Mesendoderm (in vitro differentiated cells): Measurements from ENCODE around the gene PARD3B.

ENCODE experiments used
- DNase-seq: peaks from one replicate; pipeline ENCODE4 v3.0.0; 2013
- H2AK5ac ChIP-seq: 2 replicates; pipeline ENCODE4 v1.6.1; 2013; ENCODE audit warnings: low read length, inconsistent platforms
- H2BK120ac ChIP-seq: 2 replicates; pipeline ENCODE4 v1.6.1; 2013; ENCODE audit warnings: low read depth, mild to moderate bottlenecking, low read length, moderate library complexity, mixed read lengths
- H2BK15ac ChIP-seq: replicated peaks from 2 replicates; pipeline ENCODE4 v1.6.1; 2013; ENCODE audit warnings: low read depth, mild to moderate bottlenecking, moderate library complexity
- H2BK5ac ChIP-seq: 2 replicates; pipeline ENCODE4 v1.6.1; 2013; ENCODE audit warnings: low read length, inconsistent platforms
- H3K18ac ChIP-seq: 2 replicates; pipeline ENCODE4 v1.6.1; 2013; ENCODE audit warnings: mild to moderate bottlenecking, low read length, mixed read lengths
- H3K23ac ChIP-seq: one replicate; pipeline ENCODE4 v1.6.1; 2013; ENCODE audit warnings: low read length
- H3K27ac ChIP-seq: 2 replicates; pipeline ENCODE4 v1.5.1; 2013; ENCODE audit warnings: low read depth, mild to moderate bottlenecking, inconsistent platforms, low read length, moderate library complexity
- H3K27me3 ChIP-seq: 2 replicates; pipeline ENCODE4 v1.6.1; 2013; ENCODE audit warnings: low read length, control low read depth, mild to moderate bottlenecking, inconsistent platforms; ENCODE audit not compliant: insufficient read depth, poor library complexity
- H3K36me3 ChIP-seq: 2 replicates; pipeline ENCODE4 v1.6.1; 2013; ENCODE audit warnings: low read length, inconsistent platforms; ENCODE audit not compliant: control insufficient read depth, insufficient read depth
- H3K4ac ChIP-seq: one replicate; pipeline ENCODE4 v1.6.1; 2013; ENCODE audit warnings: low read depth, mild to moderate bottlenecking, low read length, moderate library complexity
- H3K4me1 ChIP-seq: 2 replicates; pipeline ENCODE4 v1.6.1; 2013; ENCODE audit warnings: low read depth, low read length, inconsistent platforms; ENCODE audit not compliant: control insufficient read depth
- H3K4me2 ChIP-seq: 2 replicates; pipeline ENCODE4 v1.6.1; 2013; ENCODE audit warnings: low read length
- H3K4me3 ChIP-seq: 2 replicates; pipeline ENCODE4 v1.5.1; 2013; ENCODE audit warnings: mild to moderate bottlenecking, low read length
- H3K56ac ChIP-seq: one replicate; pipeline ENCODE4 v1.6.1; 2013; ENCODE audit warnings: low read length
- H3K79me1 ChIP-seq: 2 replicates; pipeline ENCODE4 v1.6.1; 2013; ENCODE audit warnings: low read length, inconsistent platforms
- H3K79me2 ChIP-seq: 2 replicates; pipeline ENCODE4 v1.6.1; 2013; ENCODE audit warnings: mild to moderate bottlenecking, low read length; ENCODE audit not compliant: control insufficient read depth, insufficient read depth
- H3K9ac ChIP-seq: 2 replicates; pipeline ENCODE4 v1.6.1; 2013; ENCODE audit warnings: low read length, inconsistent platforms
- H4K5ac ChIP-seq: one replicate; pipeline ENCODE4 v1.6.1; 2013; ENCODE audit warnings: low read length
- H4K8ac ChIP-seq: one replicate; pipeline ENCODE4 v1.6.1; 2013; ENCODE audit warnings: low read depth, mild to moderate bottlenecking, control low read depth, low read length, moderate library complexity
- WGBS: extraction: QIAGEN DNeasy Blood & Tissue Kit; methylation state at CpG from one replicate; pipeline ENCODE4 v1.1.7; 2013; ENCODE audit warnings: low lambda C conversion rate, missing lambda C conversion rate; ENCODE audit not compliant: insufficient coverage; ENCODE audit errors: extremely low coverage; 5-methylcytosine and 5-hydroxymethylcytosine counted together

Gene PARD3B

DNA sequence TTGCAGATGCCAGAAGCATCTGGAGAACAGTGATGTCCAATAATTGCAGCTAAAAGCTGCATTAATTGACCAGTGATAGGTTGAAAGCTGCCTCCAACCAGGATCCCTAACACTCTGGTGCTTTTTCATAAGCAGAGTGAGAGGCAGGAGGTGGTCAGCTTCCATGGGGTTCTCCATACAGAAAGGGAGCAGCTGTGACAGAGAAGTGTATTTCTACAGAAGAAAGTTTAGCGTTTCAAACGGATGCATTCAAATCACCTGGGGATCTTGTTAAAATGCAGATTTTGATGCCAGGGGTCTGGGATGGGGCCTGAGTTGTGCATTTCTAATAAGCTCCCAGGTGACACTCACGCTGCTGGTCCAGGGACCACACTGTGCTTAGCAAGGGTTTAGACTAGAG, 920.5 kb downstream of the PARD3B start:
- H3K4me1 ChIP-seq: no peaks in the 10 kb centered on the region
- H3K4me3 ChIP-seq: no peak overlapping the region
- H3K79me1 ChIP-seq: no peaks in the 10 kb centered on the region
- DNase-seq: no peak
- H2BK15ac ChIP-seq: no peak overlapping the region
- no peaks in the 10 kb centered on the region for H3K27me3 ChIP-seq
- H3K9ac ChIP-seq: no peak overlapping the region
- H4K5ac ChIP-seq: no peak overlapping the region
- no peak overlapping the region for H4K8ac ChIP-seq
- no peak overlapping the region for H3K4me2 ChIP-seq
- H3K27ac ChIP-seq: no peak overlapping the region
- no peak overlapping the region for H2AK5ac ChIP-seq
- H3K18ac ChIP-seq: no peak overlapping the region
- no CpG with 5 or more reads among the region's 3 CpGs for WGBS
- no peaks in the 10 kb centered on the region for H3K36me3 ChIP-seq
- H3K56ac ChIP-seq: no peak overlapping the region
- H2BK120ac ChIP-seq: no peak overlapping the region
- no peak overlapping the region for H3K23ac ChIP-seq
- H3K4ac ChIP-seq: no peak overlapping the region
- no peaks in the 10 kb centered on the region for H3K79me2 ChIP-seq
- no peak overlapping the region for H2BK5ac ChIP-seq

- H3K27ac ChIP-seq: no peak overlapping the region
- H3K18ac ChIP-seq: no peak overlapping the region
- no peaks in the 10 kb centered on the region for H3K79me2 ChIP-seq
- H2AK5ac ChIP-seq: no peak overlapping the region
- H3K9ac ChIP-seq: no peak overlapping the region
- H3K4me1 ChIP-seq: no peaks in the 10 kb centered on the region
- H3K79me1 ChIP-seq: no peaks in the 10 kb centered on the region
- H3K56ac ChIP-seq: no peak overlapping the region
- WGBS: no CpG with 5 or more reads among the region's 2 CpGs
- H2BK120ac ChIP-seq: no peak overlapping the region
- H3K4me2 ChIP-seq: no peak overlapping the region
- no peak overlapping the region for H4K8ac ChIP-seq
- H3K23ac ChIP-seq: no peak overlapping the region
- no peak overlapping the region for H3K4me3 ChIP-seq
- H4K5ac ChIP-seq: no peak overlapping the region
- DNase-seq: no peak
- H3K36me3 ChIP-seq: no peaks in the 10 kb centered on the region
- no peak overlapping the region for H2BK15ac ChIP-seq
- H2BK5ac ChIP-seq: no peak overlapping the region
- H3K4ac ChIP-seq: no peak overlapping the region
- H3K27me3 ChIP-seq: no peaks in the 10 kb centered on the region
Observed at GRCh38 chr2:205471776-205472175, 926.5 kb downstream of the PARD3B start.

DNA sequence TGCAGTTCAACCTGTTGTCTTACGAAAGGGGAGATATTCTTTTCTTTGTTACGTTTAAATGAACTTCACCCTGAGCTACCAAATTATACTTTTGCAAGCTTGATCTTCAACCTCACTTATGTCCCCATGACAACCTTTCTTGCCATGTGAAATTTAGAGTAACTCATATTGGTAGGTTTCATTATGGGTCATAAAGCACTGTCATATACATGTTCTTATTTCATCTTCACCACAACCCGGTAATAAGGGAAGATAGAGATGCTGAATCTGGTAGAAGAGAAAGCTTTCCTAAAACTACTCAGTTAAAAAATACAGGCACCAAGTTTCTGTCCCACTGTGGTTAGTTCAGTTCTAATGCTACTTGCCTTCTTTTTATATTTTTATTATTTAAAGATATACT, 928.5 kb downstream of the PARD3B start:
- Histone ChIP-seq H3K4me2 (no peak overlapping the region), H3K56ac (no peak overlapping the region), H2BK15ac (no peak overlapping the region), H3K4me3 (no peak overlapping the region), H3K4ac (no peak overlapping the region), H4K8ac (no peak overlapping the region), H3K9ac (no peak overlapping the region), H3K79me1 (no peaks in the 10 kb centered on the region), H3K36me3 (no peaks in the 10 kb centered on the region), H3K27me3 (no peaks in the 10 kb centered on the region), H3K27ac (no peak overlapping the region), H2BK5ac (no peak overlapping the region), H3K79me2 (no peaks in the 10 kb centered on the region), H2BK120ac (no peak overlapping the region), H3K23ac (no peak overlapping the region), H3K18ac (no peak overlapping the region), H3K4me1 (no peaks in the 10 kb centered on the region), H4K5ac (no peak overlapping the region), H2AK5ac (no peak overlapping the region)
- DNase-seq: no peak
- WGBS: no CpG with 5 or more reads among the region's 3 CpGs

DNA sequence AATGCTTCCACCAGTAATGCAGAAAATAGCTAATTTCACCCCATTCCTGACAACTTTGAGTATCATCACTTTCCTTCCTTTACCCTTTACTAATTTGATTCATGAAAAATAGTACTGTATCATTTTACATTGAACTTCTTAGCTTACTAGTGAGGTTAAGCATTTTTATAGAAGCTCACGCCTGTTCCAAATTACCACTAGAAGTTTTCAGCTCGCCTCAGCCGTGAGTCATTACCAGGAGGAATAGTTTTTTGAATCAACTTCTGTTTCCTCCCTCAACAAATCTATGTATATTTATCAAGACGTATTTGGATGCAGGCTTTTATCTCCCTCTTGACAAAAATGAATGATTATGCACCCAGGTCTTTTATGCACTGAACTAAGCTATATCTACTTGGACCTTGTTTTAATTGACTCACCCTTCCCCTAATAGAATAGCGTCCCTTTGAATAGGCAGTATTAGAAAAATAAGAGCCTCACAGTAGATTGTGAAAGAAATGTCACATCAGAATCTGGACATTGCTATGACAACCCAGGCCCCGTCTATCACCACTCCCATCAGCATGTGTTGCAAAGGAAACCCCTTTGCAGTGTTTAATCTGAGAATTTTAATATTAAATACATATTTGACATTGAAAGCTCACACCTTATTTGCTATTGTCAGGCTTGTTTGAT, 929.6 kb downstream of the PARD3B start:
- Histone ChIP-seq H3K27me3 (no peaks in the 10 kb centered on the region), H2BK15ac (no peak overlapping the region), H3K9ac (no peak overlapping the region), H2BK5ac (no peak overlapping the region), H3K79me1 (no peaks in the 10 kb centered on the region), H2AK5ac (no peak overlapping the region), H3K4me1 (no peaks in the 10 kb centered on the region), H3K27ac (no peak overlapping the region), H2BK120ac (no peak overlapping the region), H4K8ac (no peak overlapping the region), H3K4ac (no peak overlapping the region), H3K23ac (no peak overlapping the region), H3K56ac (no peak overlapping the region), H3K36me3 (no peaks in the 10 kb centered on the region), H3K79me2 (no peaks in the 10 kb centered on the region), H3K4me2 (no peak overlapping the region), H3K18ac (no peak overlapping the region), H4K5ac (no peak overlapping the region), H3K4me3 (no peak overlapping the region)
- no CpG with 5 or more reads among the region's 6 CpGs for WGBS
- DNase-seq: no peak

GRCh38 chr2:205475416-205475768, 930.1 kb downstream of the PARD3B start:
- H4K5ac ChIP-seq: no peak overlapping the region
- no peak overlapping the region for H3K56ac ChIP-seq
- H3K4ac ChIP-seq: no peak overlapping the region
- no peaks in the 10 kb centered on the region for H3K4me1 ChIP-seq
- no peak overlapping the region for H2AK5ac ChIP-seq
- no peak overlapping the region for H2BK15ac ChIP-seq
- no peak overlapping the region for H3K4me3 ChIP-seq
- no peaks in the 10 kb centered on the region for H3K79me1 ChIP-seq
- no peak overlapping the region for H3K9ac ChIP-seq
- H4K8ac ChIP-seq: no peak overlapping the region
- WGBS: no CpG with 5 or more reads among the region's 3 CpGs
- H3K79me2 ChIP-seq: no peaks in the 10 kb centered on the region
- no peak overlapping the region for H3K27ac ChIP-seq
- H2BK5ac ChIP-seq: no peak overlapping the region
- no peak for DNase-seq
- H3K23ac ChIP-seq: no peak overlapping the region
- H3K36me3 ChIP-seq: no peaks in the 10 kb centered on the region
- no peak overlapping the region for H2BK120ac ChIP-seq
- H3K18ac ChIP-seq: no peak overlapping the region
- no peaks in the 10 kb centered on the region for H3K27me3 ChIP-seq
- H3K4me2 ChIP-seq: no peak overlapping the region

DNA sequence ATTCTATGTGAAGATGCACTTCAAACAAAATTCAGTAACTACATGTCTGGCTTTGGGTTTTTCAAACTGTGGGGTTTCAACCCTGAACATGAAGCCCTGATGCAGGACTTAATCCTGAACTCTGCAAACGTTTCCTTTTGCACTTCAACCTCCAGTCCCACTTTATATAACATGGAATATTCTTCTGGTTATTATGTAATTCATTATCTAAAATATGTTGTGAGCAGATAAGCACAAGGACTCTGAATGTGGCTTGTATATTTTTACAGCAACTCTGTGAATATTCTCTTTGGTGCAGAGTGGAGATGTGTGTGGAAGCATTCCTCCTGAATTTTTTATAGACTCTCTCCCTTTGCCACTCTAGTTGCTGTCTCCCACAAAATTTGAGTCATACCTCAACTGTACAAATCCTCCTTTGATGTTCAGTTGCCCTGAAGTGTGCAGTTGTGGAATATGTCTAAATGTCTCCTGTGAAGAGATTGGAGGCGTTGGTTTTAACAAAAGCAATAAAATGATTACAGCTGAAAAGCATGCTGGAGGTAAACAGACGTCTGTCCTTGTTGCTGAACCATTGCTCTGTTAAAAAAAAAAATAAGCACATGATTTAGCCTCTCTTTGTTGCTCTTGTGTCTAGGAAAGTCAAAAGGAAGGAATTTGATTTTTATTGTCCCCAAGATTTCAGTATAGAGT, 931.9 kb downstream of the PARD3B start:
- no peak overlapping the region for H3K27ac ChIP-seq

More for the DNA sequence above, 931.9 kb downstream of the PARD3B start:
- DNase-seq: no peak
- H3K4me2 ChIP-seq: no peak overlapping the region
- H2BK120ac ChIP-seq: no peak overlapping the region
- H3K79me2 ChIP-seq: no peaks in the 10 kb centered on the region
- H3K4me3 ChIP-seq: no peak overlapping the region
- no peak overlapping the region for H3K4ac ChIP-seq
- H3K9ac ChIP-seq: no peak overlapping the region
- WGBS: no CpG with 5 or more reads among the region's 3 CpGs
- H2BK5ac ChIP-seq: no peak overlapping the region
- H4K8ac ChIP-seq: no peak overlapping the region
- H3K18ac ChIP-seq: no peak overlapping the region
- no peak overlapping the region for H2BK15ac ChIP-seq
- H2AK5ac ChIP-seq: no peak overlapping the region
- H3K23ac ChIP-seq: no peak overlapping the region
- no peaks in the 10 kb centered on the region for H3K36me3 ChIP-seq
- peaks cover under 1% of the 10 kb centered on the region for H3K4me1 ChIP-seq
- no peak overlapping the region for H4K5ac ChIP-seq
- H3K79me1 ChIP-seq: no peaks in the 10 kb centered on the region
- no peak overlapping the region for H3K56ac ChIP-seq
- H3K27me3 ChIP-seq: no peaks in the 10 kb centered on the region
